ENCODE measurements around the gene EEF1E1.

- TF ChIP-seq CTCF (IDR thresholded peaks at IDR 0.05; ENCODE audit: low read depth, low read length) (no peak), EZH2phosphoT487 (IDR thresholded peaks at IDR 0.05; ENCODE audit: low read depth) (no peak)
These were observed 40.6 kb downstream of the EEF1E1 start for GRCh38 chr6:8061736-8062135.
